T-cell (primary cell): ENCODE results near the gene SLC7A5. TPM values are rescaled to one million over a fixed set of nuclear protein-coding genes. Genes with fewer than 3 reads are reported as not detected.
"Not testable (repeated sequence)": the region's sequence is repeated elsewhere in the genome, so short reads cannot be mapped to it uniquely, and the experiment has no call there.

Source experiments
- ATAC-seq, 4 experiments: fragments of 200-7000 bp in 3 of 4; fragments of 150-1000 bp in 1 of 4; cut with Tn5 transposase; replicated peaks in 1 of 4; 1 replicate in 3 of 4; 2 replicates in 1 of 4; pipeline ENCODE4 v1.10.0; 2021; ENCODE audit warnings: moderate library complexity in 3 of 4, mild to moderate bottlenecking in 2 of 4, moderate number of reproducible peaks in 1 of 4
- CTCF ChIA-PET, 2 donors: fragments of 300-600 bp; sonication (Branson Sonifier 250); formaldehyde crosslinking; loops; one replicate each; lab custom pipeline; 2022; ENCODE audit warnings: antibody characterized with exemption in 2 of 2; lab: Charles Lee
- POLR2A ChIA-PET, 2 donors: fragments of 300-600 bp; sonication (Branson Sonifier 250); formaldehyde crosslinking; loops; one replicate each; lab custom pipeline; 2022; ENCODE audit warnings: antibody characterized with exemption in 2 of 2; lab: Charles Lee
- DNase-seq, 35 experiments: peaks; one replicate each; pipeline versions ENCODE4 v3.0.0 to v3.0.0-alpha.2; 2013 to 2023
- H3K27ac ChIP-seq: one replicate; pipeline ENCODE4 v1.5.1; 2013; ENCODE audit warnings: low read length
- H3K27me3 ChIP-seq, 2 experiments: replicated peaks in 1 of 2; 1 replicate in 1 of 2; 2 replicates in 1 of 2; pipeline versions ENCODE4 v1.6.1 to v1.7.0; 2013; ENCODE audit warnings: low read length in 1 of 2, mixed read lengths in 1 of 2; ENCODE audit not compliant: control insufficient read depth in 2 of 2, insufficient read depth in 2 of 2; ENCODE audit errors: extremely low read depth in 1 of 2
- H3K36me3 ChIP-seq, 2 donors: 1 replicate in 1 of 2; 2 replicates in 1 of 2; pipeline versions ENCODE4 v1.6.1 to v1.7.0; 2013; ENCODE audit warnings: low read length in 1 of 2; ENCODE audit not compliant: control insufficient read depth in 2 of 2, insufficient read depth in 1 of 2; ENCODE audit errors: extremely low read depth in 1 of 2
- H3K4me1 ChIP-seq, 2 experiments: 1 replicate in 1 of 2; 2 replicates in 1 of 2; pipeline versions ENCODE4 v1.6.1 to v1.7.0; 2013; ENCODE audit warnings: low read length in 2 of 2, mixed read lengths in 1 of 2; ENCODE audit not compliant: insufficient read depth in 2 of 2, control insufficient read depth in 1 of 2; ENCODE audit errors: extremely low read depth in 1 of 2
- H3K4me3 ChIP-seq, 2 donors: 1 replicate in 1 of 2; 2 replicates in 1 of 2; pipeline versions ENCODE4 v1.5.1 to v1.7.0; 2013; ENCODE audit warnings: mild to moderate bottlenecking in 2 of 2, low read length in 1 of 2, moderate library complexity in 1 of 2; ENCODE audit not compliant: control insufficient read depth in 1 of 2; ENCODE audit errors: extremely low read depth in 1 of 2
- H3K9me3 ChIP-seq: 2 replicates; pipeline ENCODE4 v1.7.0; 2013
- H3K27ac Mint-ChIP-seq, 2 donors: one replicate each; pipeline ENCODE4 v1.8.0; 2020 to 2021; ENCODE audit warnings: mild to moderate bottlenecking in 2 of 2, mixed read lengths in 2 of 2
- H3K27me3 Mint-ChIP-seq, 2 donors: one replicate each; pipeline ENCODE4 v1.8.0; 2021 to 2022; ENCODE audit warnings: mixed read lengths in 2 of 2
- H3K36me3 Mint-ChIP-seq: one replicate; pipeline ENCODE4 v1.8.0; 2021; ENCODE audit warnings: mixed read lengths
- H3K4me1 Mint-ChIP-seq, 3 donors: one replicate each; pipeline ENCODE4 v1.8.0; 2020 to 2022; ENCODE audit warnings: mixed read lengths in 3 of 3, mild to moderate bottlenecking in 1 of 3
- H3K4me3 Mint-ChIP-seq, 3 donors: one replicate each; pipeline ENCODE4 v1.8.0; 2020 to 2022; ENCODE audit warnings: mild to moderate bottlenecking in 3 of 3, mixed read lengths in 3 of 3, moderate library complexity in 3 of 3
- H3K9me3 Mint-ChIP-seq, 3 donors: one replicate each; pipeline ENCODE4 v1.8.0; 2020 to 2022; ENCODE audit warnings: mixed read lengths in 3 of 3
- WGBS: methylation state at CpG from one replicate; pipeline ENCODE4 v1.1.5; 2013; ENCODE audit warnings: missing lambda C conversion rate; ENCODE audit not compliant: insufficient coverage; 5-methylcytosine and 5-hydroxymethylcytosine counted together
- total RNA-seq, 35 experiments: library from RNA in 6 of 35; stranded (reverse) in 6 of 35; fragments of 120-200 nt in 1 of 35; gene quantifications; one replicate each; pipeline versions ENCODE4 v1.2.1 to v1.2.4 and lab custom pipeline; 2013 to 2026

Gene SLC7A5
- total RNA-seq, 5 donors from 2014 or later (not counting 1 experiment from before 2014, with no cell fraction given): 37.9 to 81.6 (median 40.0) TPM

DNA sequence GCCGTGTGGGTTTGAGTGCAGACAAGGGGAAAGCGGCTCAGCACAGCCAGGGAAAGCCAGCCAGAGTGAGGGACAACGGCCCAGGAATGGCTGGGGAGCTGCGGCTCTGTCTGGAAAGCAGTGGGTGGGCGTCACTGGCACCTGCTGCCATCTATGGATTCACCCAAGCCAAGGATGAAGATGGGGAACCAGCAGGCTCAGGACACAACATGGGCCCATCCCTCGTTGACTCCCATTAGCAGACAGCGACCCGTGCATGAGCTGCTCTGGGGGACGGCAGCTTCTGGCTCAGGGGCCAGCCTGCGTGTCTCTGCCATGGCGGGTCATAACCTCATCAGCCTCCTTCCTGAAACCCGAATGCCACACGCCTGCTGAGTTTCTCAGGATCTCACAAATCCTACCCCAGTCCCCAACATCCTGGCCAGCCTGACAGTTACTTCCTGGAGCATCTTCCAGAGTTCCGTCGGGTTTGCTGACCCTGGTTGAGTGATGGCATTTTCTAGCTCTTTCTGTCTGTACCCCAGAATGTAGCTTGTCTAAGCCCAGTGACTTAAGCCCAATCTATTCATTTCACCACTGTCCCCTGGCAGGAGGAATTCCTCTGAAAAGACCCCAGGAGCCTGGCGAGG, 50.7 kb downstream of the SLC7A5 start:
- no peak for ATAC-seq
- Histone ChIP-seq H3K9me3 (no peaks in the 10 kb centered on the region), H3K4me3 (no peak overlapping the region), H3K36me3 (no peaks in the 10 kb centered on the region), H3K27me3 (peaks cover 0 to 11% of the 10 kb centered on the region in 2 experiments), H3K27ac (no peak overlapping the region), H3K4me1 (peaks cover 0 to 7% of the 10 kb centered on the region in 2 experiments)
- no peak overlapping the region for H3K27ac Mint-ChIP-seq
- 88% methylated on average over 12 of the region's 16 CpGs for WGBS
- peaks cover 0 to 11% (median 8%) of the 10 kb centered on the region in 3 donors for H3K9me3 Mint-ChIP-seq
- H3K36me3 Mint-ChIP-seq: no peaks in the 10 kb centered on the region
- no peak for DNase-seq
- peaks cover 6 to 12% (median 6%) of the 10 kb centered on the region in 3 donors for H3K4me1 Mint-ChIP-seq
- H3K27me3 Mint-ChIP-seq: no peaks in the 10 kb centered on the region
- H3K4me3 Mint-ChIP-seq: no peak overlapping the region
- ChIA-PET CTCF (no interaction called here), POLR2A (no interaction called here)

DNA sequence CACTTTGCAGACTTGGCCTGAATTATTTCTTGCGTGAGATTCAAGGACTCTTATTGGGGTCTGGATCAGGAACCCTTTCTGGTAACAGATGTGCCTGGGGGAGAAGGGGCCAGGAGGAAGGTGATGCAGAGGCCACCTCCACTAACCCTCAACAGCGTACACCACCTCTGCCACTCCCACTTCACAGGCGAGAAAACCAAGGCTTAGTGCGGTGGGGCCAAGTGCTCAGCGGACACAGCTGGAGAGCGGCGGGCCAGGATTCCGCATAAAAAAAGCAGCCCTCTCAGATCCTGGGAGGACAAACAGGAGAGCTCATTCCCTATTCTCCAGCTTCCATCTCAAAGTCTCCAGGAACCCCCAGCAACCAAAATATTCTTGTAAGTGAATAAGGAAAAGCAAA, 51.4 kb downstream of the SLC7A5 start:
- peaks cover 0 to 11% of the 10 kb centered on the region in 2 experiments for H3K27me3 ChIP-seq
- no peak overlapping the region for H3K27ac ChIP-seq
- no peaks in the 10 kb centered on the region for H3K36me3 ChIP-seq
- H3K27me3 Mint-ChIP-seq: no peaks in the 10 kb centered on the region
- 92% methylated on average over 3 of the region's 8 CpGs for WGBS
- peaks cover 0 to 11% (median 8%) of the 10 kb centered on the region in 3 donors for H3K9me3 Mint-ChIP-seq
- DNase-seq (no peak), ATAC-seq (no peak)
- ChIA-PET POLR2A (interaction anchor here in 1 of 2 donors (0.6 kb wide), 1 partner anchor 39 kb away, joined by 3 read pairs; no protein-coding TSS in a partner anchor), CTCF (interaction anchor here in 1 of 2 donors (0.7 kb wide), 1 partner anchor 17 kb away, joined by 4 read pairs; no protein-coding TSS in a partner anchor)
- peaks cover 6 to 12% (median 6%) of the 10 kb centered on the region in 3 donors for H3K4me1 Mint-ChIP-seq
- no peaks in the 10 kb centered on the region for H3K36me3 Mint-ChIP-seq
- no peak overlapping the region for H3K4me3 Mint-ChIP-seq
- H3K4me1 ChIP-seq: peaks cover 0 to 7% of the 10 kb centered on the region in 2 experiments
- no peaks in the 10 kb centered on the region for H3K9me3 ChIP-seq
- no peak overlapping the region for H3K4me3 ChIP-seq
- no peak overlapping the region for H3K27ac Mint-ChIP-seq

- ATAC-seq, POLR2A ChIA-PET, H3K36me3 Mint-ChIP-seq, CTCF ChIA-PET, H3K4me3 ChIP-seq, H3K36me3 ChIP-seq, H3K27me3 Mint-ChIP-seq, H3K4me3 Mint-ChIP-seq, H3K4me1 ChIP-seq, H3K9me3 ChIP-seq, DNase-seq, H3K27ac Mint-ChIP-seq, H3K27ac ChIP-seq: not testable (repeated sequence)
- WGBS: 91% methylated on average over 4 of the region's 7 CpGs
- Mint-ChIP-seq H3K9me3 (peaks cover 0 to 11% (median 8%) of the 10 kb centered on the region in 3 donors), H3K4me1 (peaks cover 6 to 12% (median 6%) of the 10 kb centered on the region in 3 donors)
- peaks cover 0 to 11% of the 10 kb centered on the region in 2 experiments for H3K27me3 ChIP-seq
Measured at GRCh38 chr16:87817370-87817769, 51.9 kb downstream of the SLC7A5 start.

- Histone ChIP-seq H3K4me3 (no peak overlapping the region), H3K4me1 (peaks cover 0 to 4% of the 10 kb centered on the region in 2 experiments), H3K27me3 (peaks cover 0 to 11% of the 10 kb centered on the region in 2 experiments), H3K27ac (no peak overlapping the region), H3K9me3 (no peaks in the 10 kb centered on the region), H3K36me3 (no peaks in the 10 kb centered on the region)
- peaks cover 5 to 7% (median 5%) of the 10 kb centered on the region in 3 donors for H3K4me1 Mint-ChIP-seq
- 25% methylated on average over 8 of the region's 11 CpGs for WGBS
- no peak for ATAC-seq
- peaks cover 0 to 11% (median 8%) of the 10 kb centered on the region in 3 donors for H3K9me3 Mint-ChIP-seq
- H3K36me3 Mint-ChIP-seq: no peaks in the 10 kb centered on the region
- no peak for DNase-seq
- POLR2A ChIA-PET: no interaction called here
- H3K27me3 Mint-ChIP-seq: no peaks in the 10 kb centered on the region
- no peak overlapping the region for H3K27ac Mint-ChIP-seq
- CTCF ChIA-PET: interaction anchor here in 1 of 2 donors (0.6 kb wide), 1 partner anchor 524 kb away, joined by 3 read pairs; no protein-coding TSS in a partner anchor
- H3K4me3 Mint-ChIP-seq: no peak overlapping the region
Measured at GRCh38 chr16:87816507-87817100, 52.7 kb downstream of the SLC7A5 start.

- no peak for ATAC-seq
- POLR2A ChIA-PET: no interaction called here
- Histone ChIP-seq H3K27me3 (peaks cover 0 to 11% of the 10 kb centered on the region in 2 experiments), H3K4me3 (no peak overlapping the region), H3K9me3 (no peaks in the 10 kb centered on the region), H3K4me1 (no peaks in the 10 kb centered on the region), H3K27ac (no peak overlapping the region), H3K36me3 (no peaks in the 10 kb centered on the region)
- 83% methylated on average over 3 of the region's 5 CpGs for WGBS
- H3K27ac Mint-ChIP-seq: no peak overlapping the region
- H3K36me3 Mint-ChIP-seq: no peaks in the 10 kb centered on the region
- H3K4me3 Mint-ChIP-seq: no peak overlapping the region
- CTCF ChIA-PET: no interaction called here
- H3K9me3 Mint-ChIP-seq: peaks cover 0 to 11% (median 8%) of the 10 kb centered on the region in 3 donors
- peaks cover 0 to 6% (median 0%) of the 10 kb centered on the region in 3 donors for H3K4me1 Mint-ChIP-seq
- no peak for DNase-seq
- no peaks in the 10 kb centered on the region for H3K27me3 Mint-ChIP-seq
Measured at GRCh38 chr16:87815567-87815966, 53.7 kb downstream of the SLC7A5 start.

DNA sequence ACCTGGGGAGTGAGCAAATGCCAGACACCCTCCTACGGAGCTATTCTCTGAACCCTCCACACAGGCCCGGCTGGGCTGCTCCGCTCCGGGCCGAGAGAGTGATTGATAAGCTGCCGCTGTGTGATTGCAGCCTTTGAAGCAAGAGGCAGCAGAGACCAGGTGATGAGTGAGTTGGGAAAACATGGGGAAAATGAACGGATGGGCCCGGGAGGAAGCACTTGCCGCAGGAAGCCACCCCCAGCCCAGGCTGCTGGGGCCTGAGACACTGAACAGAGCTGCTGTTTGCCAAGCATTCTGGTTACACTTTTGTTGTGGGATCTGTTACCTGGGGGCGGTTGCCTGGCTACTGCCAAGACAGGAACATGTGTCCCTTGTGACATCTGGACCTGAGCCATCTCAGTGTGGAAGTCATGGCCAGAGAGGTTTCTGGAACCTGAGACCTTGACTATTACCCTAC, 57.1 kb downstream of the SLC7A5 start:
- Histone ChIP-seq H3K36me3 (no peaks in the 10 kb centered on the region), H3K4me3 (no peak overlapping the region), H3K4me1 (peaks cover under 1 to 5% of the 10 kb centered on the region in 2 experiments), H3K27ac (no peak overlapping the region), H3K27me3 (peaks cover 0 to 12% of the 10 kb centered on the region in 2 experiments), H3K9me3 (no peaks in the 10 kb centered on the region)
- Mint-ChIP-seq H3K27me3 (no peaks in the 10 kb centered on the region), H3K4me3 (no peak overlapping the region), H3K36me3 (no peaks in the 10 kb centered on the region), H3K27ac (no peak overlapping the region), H3K9me3 (peaks cover 0 to 6% (median 2%) of the 10 kb centered on the region in 3 donors), H3K4me1 (peaks cover under 1 to 16% (median 4%) of the 10 kb centered on the region in 3 donors)
- DNase-seq (no peak), ATAC-seq (no peak)
- 59% methylated on average over 3 of the region's 10 CpGs for WGBS
- POLR2A ChIA-PET: no interaction called here
- CTCF ChIA-PET: no interaction called here
